ENCODE measurements around the gene RNASE8.
A peak's percentile ranks its signal among the peaks of the same experiment; 100 is the strongest.

Gene RNASE8

GRCh38 chr14:21037156-21037555, 20.5 kb upstream of the RNASE8 start:
- H3K4me2 ChIP-seq (ENCODE audit: low read length), result no peak overlapping the region
- H3K27ac ChIP-seq (ENCODE audit: low read depth, low read length), result no peak overlapping the region
- H3F3A ChIP-seq (ENCODE audit: control insufficient read depth, insufficient read depth), result no peaks in the 10 kb centered on the region
- H3K36me3 ChIP-seq (ENCODE audit: control insufficient read depth, low read length), result no peaks in the 10 kb centered on the region
- H3K4me1 ChIP-seq (ENCODE audit: control insufficient read depth, low read length), result no peaks in the 10 kb centered on the region
- no peak for TF ChIP-seq EZH2phosphoT487 (IDR thresholded peaks at IDR 0.05; ENCODE audit: borderline replicate concordance, low read length)
- TF ChIP-seq CTCF (IDR thresholded peaks at IDR 0.05; ENCODE audit: low read depth, low read length, poor library complexity, severe bottlenecking), result no peak
- no peak overlapping the region for H3K4me3 ChIP-seq (ENCODE audit: low read length)
- no peaks in the 10 kb centered on the region for H3K79me2 ChIP-seq (ENCODE audit: control insufficient read depth, low read length)
- no peaks in the 10 kb centered on the region for H3K9me2 ChIP-seq (replicated peaks; ENCODE audit: control insufficient read depth, low read length)
- no peaks in the 10 kb centered on the region for H4K20me1 ChIP-seq (ENCODE audit: control insufficient read depth, insufficient read depth, low read depth, low read length)
- no peaks in the 10 kb centered on the region for H3K9me3 ChIP-seq (ENCODE audit: control insufficient read depth, insufficient read depth, low read length)
- peaks cover 24% of the 10 kb centered on the region for H3K27me3 ChIP-seq (ENCODE audit: control insufficient read depth, low read length)

- H3K4me3 ChIP-seq (ENCODE audit: low read length), result no peak overlapping the region
- H3K4me1 ChIP-seq (ENCODE audit: control insufficient read depth, low read length), result no peaks in the 10 kb centered on the region
- no peak for TF ChIP-seq CTCF (IDR thresholded peaks at IDR 0.05; ENCODE audit: low read depth, low read length, poor library complexity, severe bottlenecking)
- TF ChIP-seq EZH2phosphoT487 (IDR thresholded peaks at IDR 0.05; ENCODE audit: borderline replicate concordance, low read length), result no peak
- no peaks in the 10 kb centered on the region for H3K9me2 ChIP-seq (replicated peaks; ENCODE audit: control insufficient read depth, low read length)
- H4K20me1 ChIP-seq (ENCODE audit: control insufficient read depth, insufficient read depth, low read depth, low read length), result no peaks in the 10 kb centered on the region
- peaks cover 32% of the 10 kb centered on the region for H3K27me3 ChIP-seq (ENCODE audit: control insufficient read depth, low read length)
- no peaks in the 10 kb centered on the region for H3F3A ChIP-seq (ENCODE audit: control insufficient read depth, insufficient read depth)
- H3K79me2 ChIP-seq (ENCODE audit: control insufficient read depth, low read length), result no peaks in the 10 kb centered on the region
- H3K36me3 ChIP-seq (ENCODE audit: control insufficient read depth, low read length), result no peaks in the 10 kb centered on the region
- no peaks in the 10 kb centered on the region for H3K9me3 ChIP-seq (ENCODE audit: control insufficient read depth, insufficient read depth, low read length)
- H3K4me2 ChIP-seq (ENCODE audit: low read length), result no peak overlapping the region
- H3K27ac ChIP-seq (ENCODE audit: low read depth, low read length), result no peak overlapping the region
Measured at GRCh38 chr14:21038441-21039422, 18.9 kb upstream of the RNASE8 start.

- Histone ChIP-seq H3K36me3 (ENCODE audit: control insufficient read depth, low read length) (no peaks in the 10 kb centered on the region), H3K79me2 (ENCODE audit: control insufficient read depth, low read length) (no peaks in the 10 kb centered on the region), H3F3A (ENCODE audit: control insufficient read depth, insufficient read depth) (no peaks in the 10 kb centered on the region), H4K20me1 (ENCODE audit: control insufficient read depth, insufficient read depth, low read depth, low read length) (no peaks in the 10 kb centered on the region), H3K4me3 (ENCODE audit: low read length) (no peak overlapping the region), H3K4me1 (ENCODE audit: control insufficient read depth, low read length) (no peaks in the 10 kb centered on the region), H3K9me3 (ENCODE audit: control insufficient read depth, insufficient read depth, low read length) (no peaks in the 10 kb centered on the region), H3K9me2 (replicated peaks; ENCODE audit: control insufficient read depth, low read length) (no peaks in the 10 kb centered on the region), H3K4me2 (ENCODE audit: low read length) (no peak overlapping the region), H3K27me3 (ENCODE audit: control insufficient read depth, low read length) (peaks cover 35% of the 10 kb centered on the region), H3K27ac (ENCODE audit: low read depth, low read length) (no peak overlapping the region)
- peak; percentile 54 for TF ChIP-seq CTCF (IDR thresholded peaks at IDR 0.05; ENCODE audit: low read depth, low read length, poor library complexity, severe bottlenecking)
- TF ChIP-seq EZH2phosphoT487 (IDR thresholded peaks at IDR 0.05; ENCODE audit: borderline replicate concordance, low read length), result no peak
Measured at GRCh38 chr14:21039585-21040369, 17.8 kb upstream of the RNASE8 start.

All from DOHH2 (cell line).